ENCODE data around the gene NMRAL1.

The NMRAL1 gene

GRCh38 chr16:4433914-4434787 is 40.3 kb downstream of the NMRAL1 start:
- Histone ChIP-seq H3K27me3 (ENCODE audit: insufficient read depth, insufficient read length) (no peaks in the 10 kb centered on the region), H3K9ac (ENCODE audit: insufficient read length, low read depth) (no peak overlapping the region)
- TF ChIP-seq ZNF274 (IDR thresholded peaks at IDR 0.05; ENCODE audit: low read depth, low read length) (no peak), YY1 (IDR thresholded peaks at IDR 0.05; ENCODE audit: insufficient read depth, insufficient read length) (no peak), SUZ12 (IDR thresholded peaks at IDR 0.05; ENCODE audit: extremely low read depth, insufficient read depth, insufficient read length) (no peak)

GRCh38 chr16:4433228-4433627 is 41.2 kb downstream of the NMRAL1 start:
- H3K4me1 ChIP-seq (ENCODE audit: insufficient read depth, insufficient read length) = no peaks in the 10 kb centered on the region
- H3K36me3 ChIP-seq (ENCODE audit: insufficient read depth, insufficient read length, low read length) = peaks cover 87% of the 10 kb centered on the region
- H3K9ac ChIP-seq (ENCODE audit: insufficient read length, low read depth) = no peak overlapping the region
- DNase-seq (ENCODE audit: low read depth, low spot score) = no peak
- no peaks in the 10 kb centered on the region for H3K9me3 ChIP-seq (ENCODE audit: insufficient read depth, low read length)
- H3K27me3 ChIP-seq (ENCODE audit: insufficient read depth, insufficient read length) = no peaks in the 10 kb centered on the region
- no peak for TF ChIP-seq ZNF274 (IDR thresholded peaks at IDR 0.05; ENCODE audit: low read depth, low read length)
- no peak for TF ChIP-seq YY1 (IDR thresholded peaks at IDR 0.05; ENCODE audit: insufficient read depth, insufficient read length)
- no peak for TF ChIP-seq SUZ12 (IDR thresholded peaks at IDR 0.05; ENCODE audit: extremely low read depth, insufficient read depth, insufficient read length)
- H3K4me3 ChIP-seq (ENCODE audit: insufficient read length, low read depth) = no peak overlapping the region

More at GRCh38 chr16:4433914-4434787, 40.3 kb downstream of the NMRAL1 start:
- H3K4me3 ChIP-seq (ENCODE audit: insufficient read length, low read depth) = no peak overlapping the region
- no peak for DNase-seq (ENCODE audit: low read depth, low spot score)
- H3K4me1 ChIP-seq (ENCODE audit: insufficient read depth, insufficient read length) = no peaks in the 10 kb centered on the region
- H3K36me3 ChIP-seq (ENCODE audit: insufficient read depth, insufficient read length, low read length) = peaks cover 88% of the 10 kb centered on the region
- H3K9me3 ChIP-seq (ENCODE audit: insufficient read depth, low read length) = no peaks in the 10 kb centered on the region

- Histone ChIP-seq H3K9ac (ENCODE audit: insufficient read length, low read depth) (no peak overlapping the region), H3K9me3 (ENCODE audit: insufficient read depth, low read length) (no peaks in the 10 kb centered on the region), H3K4me3 (ENCODE audit: insufficient read length, low read depth) (no peak overlapping the region), H3K4me1 (ENCODE audit: insufficient read depth, insufficient read length) (no peaks in the 10 kb centered on the region), H3K36me3 (ENCODE audit: insufficient read depth, insufficient read length, low read length) (peaks cover 79% of the 10 kb centered on the region), H3K27me3 (ENCODE audit: insufficient read depth, insufficient read length) (no peaks in the 10 kb centered on the region)
- TF ChIP-seq ZNF274 (IDR thresholded peaks at IDR 0.05; ENCODE audit: low read depth, low read length) (no peak), SUZ12 (IDR thresholded peaks at IDR 0.05; ENCODE audit: extremely low read depth, insufficient read depth, insufficient read length) (no peak), YY1 (IDR thresholded peaks at IDR 0.05; ENCODE audit: insufficient read depth, insufficient read length) (no peak)
- DNase-seq (ENCODE audit: low read depth, low spot score) = no peak
Measured at GRCh38 chr16:4431023-4431422, 43.4 kb downstream of the NMRAL1 start.

GRCh38 chr16:4428500-4428899 is 45.9 kb downstream of the NMRAL1 start:
- TF ChIP-seq YY1 (IDR thresholded peaks at IDR 0.05; ENCODE audit: insufficient read depth, insufficient read length) = no peak

GRCh38 chr16:4426722-4427372 is 47.6 kb downstream of the NMRAL1 start:
- H3K9me3 ChIP-seq (ENCODE audit: insufficient read depth, low read length) = no peaks in the 10 kb centered on the region

More at GRCh38 chr16:4428500-4428899, 45.9 kb downstream of the NMRAL1 start:
- no peak overlapping the region for H3K4me3 ChIP-seq (ENCODE audit: insufficient read length, low read depth)
- no peak overlapping the region for H3K9ac ChIP-seq (ENCODE audit: insufficient read length, low read depth)
- H3K4me1 ChIP-seq (ENCODE audit: insufficient read depth, insufficient read length) = no peaks in the 10 kb centered on the region
- no peaks in the 10 kb centered on the region for H3K27me3 ChIP-seq (ENCODE audit: insufficient read depth, insufficient read length)
- peaks cover 55% of the 10 kb centered on the region for H3K36me3 ChIP-seq (ENCODE audit: insufficient read depth, insufficient read length, low read length)
- no peaks in the 10 kb centered on the region for H3K9me3 ChIP-seq (ENCODE audit: insufficient read depth, low read length)
- DNase-seq (ENCODE audit: low read depth, low spot score) = no peak

GRCh38 chr16:4426021-4426684 is 48.3 kb downstream of the NMRAL1 start:
- peak overlapping the region; percentile 100 for H3K9ac ChIP-seq (ENCODE audit: insufficient read length, low read depth)
- no peaks in the 10 kb centered on the region for H3K4me1 ChIP-seq (ENCODE audit: insufficient read depth, insufficient read length)
- H3K9me3 ChIP-seq (ENCODE audit: insufficient read depth, low read length) = no peaks in the 10 kb centered on the region
- no peaks in the 10 kb centered on the region for H3K27me3 ChIP-seq (ENCODE audit: insufficient read depth, insufficient read length)
- no peak for DNase-seq (ENCODE audit: low read depth, low spot score)
- H3K36me3 ChIP-seq (ENCODE audit: insufficient read depth, insufficient read length, low read length) = peaks cover 40% of the 10 kb centered on the region
- no peak for TF ChIP-seq SUZ12 (IDR thresholded peaks at IDR 0.05; ENCODE audit: extremely low read depth, insufficient read depth, insufficient read length)
- TF ChIP-seq ZNF274 (IDR thresholded peaks at IDR 0.05; ENCODE audit: low read depth, low read length) = no peak
- TF ChIP-seq YY1 (IDR thresholded peaks at IDR 0.05; ENCODE audit: insufficient read depth, insufficient read length) = no peak
- H3K4me3 ChIP-seq (ENCODE audit: insufficient read length, low read depth) = peak overlapping the region; percentile 94

More at GRCh38 chr16:4426722-4427372, 47.6 kb downstream of the NMRAL1 start:
- Histone ChIP-seq H3K9ac (ENCODE audit: insufficient read length, low read depth) (peak overlapping the region; percentile 100), H3K36me3 (ENCODE audit: insufficient read depth, insufficient read length, low read length) (peaks cover 46% of the 10 kb centered on the region), H3K4me3 (ENCODE audit: insufficient read length, low read depth) (peak overlapping the region; percentile 94), H3K27me3 (ENCODE audit: insufficient read depth, insufficient read length) (no peaks in the 10 kb centered on the region), H3K4me1 (ENCODE audit: insufficient read depth, insufficient read length) (no peaks in the 10 kb centered on the region)
- DNase-seq (ENCODE audit: low read depth, low spot score) = no peak
- TF ChIP-seq SUZ12 (IDR thresholded peaks at IDR 0.05; ENCODE audit: extremely low read depth, insufficient read depth, insufficient read length) = no peak
- no peak for TF ChIP-seq YY1 (IDR thresholded peaks at IDR 0.05; ENCODE audit: insufficient read depth, insufficient read length)
- no peak for TF ChIP-seq ZNF274 (IDR thresholded peaks at IDR 0.05; ENCODE audit: low read depth, low read length)

Data from NT2/D1 (cell line).